Measurements from ENCODE around the gene TEX53. TPM values are rescaled to one million over a fixed set of nuclear protein-coding genes. Genes with fewer than 3 reads are reported as not detected.
A peak's percentile ranks its signal among the peaks of the same experiment; 100 is the strongest.

The TEX53 gene
- polyA plus RNA-seq, 3 donors, result not detected

DNA sequence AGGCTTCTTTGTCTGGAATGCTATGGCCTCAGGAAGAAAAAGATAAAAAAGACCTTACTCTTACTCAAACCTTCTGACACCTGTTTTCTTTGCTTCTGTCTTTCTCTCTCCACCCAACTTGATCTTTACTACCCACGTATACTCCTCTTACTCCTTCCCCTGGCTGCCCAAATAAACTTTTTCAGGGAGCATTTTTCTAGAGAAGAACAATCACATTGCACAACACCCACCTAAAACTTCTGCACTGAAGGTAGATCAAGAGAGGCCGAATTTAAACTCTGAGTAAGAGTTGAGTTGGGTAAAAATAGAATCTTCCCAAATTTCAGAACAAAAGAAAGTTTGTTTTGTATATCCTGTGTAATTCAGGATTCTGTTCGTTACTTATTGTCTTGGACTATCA lies 20.5 kb upstream of the TEX53 start:
- peaks cover 0 to 8% (median under 1%) of the 10 kb centered on the region in 3 donors for H3K27me3 Mint-ChIP-seq (ENCODE audit: low read depth in 3 of 3)
- Histone ChIP-seq H3K4me3 (replicated peaks in 1 of 3; ENCODE audit: low read depth in 2 of 3, low read length in 3 of 3) (no peak overlapping the region), H3K36me3 (replicated peaks in 1 of 2; ENCODE audit: control insufficient read depth in 1 of 2, insufficient read depth in 2 of 2, low read length in 2 of 2) (no peaks in the 10 kb centered on the region), H3K4me1 (ENCODE audit: control insufficient read depth in 1 of 2, insufficient read depth in 2 of 2, low read length in 2 of 2) (peaks cover 0 to 3% of the 10 kb centered on the region in 2 donors), H3K27me3 (ENCODE audit: control insufficient read depth in 2 of 2, insufficient read depth in 2 of 2, low read length in 2 of 2) (no peaks in the 10 kb centered on the region), H3K4me2 (replicated peaks; ENCODE audit: extremely low read depth, low read length, poor library complexity, severe bottlenecking) (no peak overlapping the region), H3K9ac (ENCODE audit: insufficient read depth, low read length, poor library complexity, severe bottlenecking) (no peak overlapping the region), H3K27ac (ENCODE audit: low read depth in 1 of 2, low read length in 2 of 2) (no peak overlapping the region), H3K9me3 (replicated peaks in 1 of 2; ENCODE audit: control insufficient read depth in 1 of 2, insufficient read depth in 1 of 2, low read length in 2 of 2) (no peaks in the 10 kb centered on the region), H3K79me2 (ENCODE audit: insufficient read depth, low read length) (no peaks in the 10 kb centered on the region), H4K20me1 (ENCODE audit: insufficient read depth, low read length) (no peaks in the 10 kb centered on the region), H2AFZ (ENCODE audit: insufficient read depth, low read depth, low read length, poor library complexity, severe bottlenecking) (no peak overlapping the region)
- no CpG with 5 or more reads among the region's 3 CpGs for WGBS (ENCODE audit: insufficient coverage)
- H3K36me3 Mint-ChIP-seq, result no peaks in the 10 kb centered on the region
- no peak for DNase-seq
- intact Hi-C loops (cut with micrococcal nuclease), result loop anchor here (10.0 kb wide), 1 partner anchor 227 kb away; no protein-coding TSS in a partner anchor
- H3K4me3 Mint-ChIP-seq, result no peak overlapping the region
- H3K9me3 Mint-ChIP-seq, result no peaks in the 10 kb centered on the region
- no peak overlapping the region for H3K27ac Mint-ChIP-seq
- TF ChIP-seq, protein P1, sequence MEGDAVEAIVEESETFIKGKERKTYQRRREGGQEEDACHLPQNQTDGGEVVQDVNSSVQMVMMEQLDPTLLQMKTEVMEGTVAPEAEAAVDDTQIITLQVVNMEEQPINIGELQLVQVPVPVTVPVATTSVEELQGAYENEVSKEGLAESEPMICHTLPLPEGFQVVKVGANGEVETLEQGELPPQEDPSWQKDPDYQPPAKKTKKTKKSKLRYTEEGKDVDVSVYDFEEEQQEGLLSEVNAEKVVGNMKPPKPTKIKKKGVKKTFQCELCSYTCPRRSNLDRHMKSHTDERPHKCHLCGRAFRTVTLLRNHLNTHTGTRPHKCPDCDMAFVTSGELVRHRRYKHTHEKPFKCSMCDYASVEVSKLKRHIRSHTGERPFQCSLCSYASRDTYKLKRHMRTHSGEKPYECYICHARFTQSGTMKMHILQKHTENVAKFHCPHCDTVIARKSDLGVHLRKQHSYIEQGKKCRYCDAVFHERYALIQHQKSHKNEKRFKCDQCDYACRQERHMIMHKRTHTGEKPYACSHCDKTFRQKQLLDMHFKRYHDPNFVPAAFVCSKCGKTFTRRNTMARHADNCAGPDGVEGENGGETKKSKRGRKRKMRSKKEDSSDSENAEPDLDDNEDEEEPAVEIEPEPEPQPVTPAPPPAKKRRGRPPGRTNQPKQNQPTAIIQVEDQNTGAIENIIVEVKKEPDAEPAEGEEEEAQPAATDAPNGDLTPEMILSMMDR (IDR thresholded peaks at IDR 0.05), result no peak
- peaks cover 12% of the 10 kb centered on the region for H3K4me1 Mint-ChIP-seq

DNA sequence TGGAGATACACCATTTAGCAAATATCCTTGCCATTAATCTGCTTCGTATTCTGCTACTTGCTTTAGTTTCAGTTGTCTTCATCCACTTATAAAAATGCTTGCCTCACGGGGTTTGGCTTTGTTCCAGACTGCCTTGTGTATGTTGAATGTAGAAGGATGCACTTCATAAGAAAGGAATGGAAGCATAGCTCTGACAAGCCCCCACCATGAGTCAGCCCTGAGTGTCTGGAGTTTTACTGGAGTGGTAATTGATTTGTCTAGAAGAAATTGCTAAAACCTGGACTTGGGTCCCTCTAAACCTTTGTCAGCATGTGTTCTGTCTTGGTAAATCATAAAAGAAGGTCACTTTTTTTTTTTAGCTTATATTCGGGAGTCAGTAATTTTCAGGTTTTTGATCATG lies 19.8 kb upstream of the TEX53 start:
- TF ChIP-seq, protein P1 (IDR thresholded peaks at IDR 0.05), result no peak
- WGBS (ENCODE audit: insufficient coverage), result 40% methylated on average over 1 of the region's 3 CpGs
- Histone ChIP-seq H3K27me3 (ENCODE audit: control insufficient read depth in 2 of 2, insufficient read depth in 2 of 2, low read length in 2 of 2) (no peaks in the 10 kb centered on the region), H2AFZ (ENCODE audit: insufficient read depth, low read depth, low read length, poor library complexity, severe bottlenecking) (no peak overlapping the region), H4K20me1 (ENCODE audit: insufficient read depth, low read length) (no peaks in the 10 kb centered on the region), H3K4me3 (replicated peaks in 1 of 3; ENCODE audit: low read depth in 2 of 3, low read length in 3 of 3) (no peak overlapping the region), H3K9me3 (replicated peaks in 1 of 2; ENCODE audit: control insufficient read depth in 1 of 2, insufficient read depth in 1 of 2, low read length in 2 of 2) (no peaks in the 10 kb centered on the region), H3K9ac (ENCODE audit: insufficient read depth, low read length, poor library complexity, severe bottlenecking) (no peak overlapping the region), H3K4me2 (replicated peaks; ENCODE audit: extremely low read depth, low read length, poor library complexity, severe bottlenecking) (no peak overlapping the region), H3K79me2 (ENCODE audit: insufficient read depth, low read length) (no peaks in the 10 kb centered on the region), H3K4me1 (ENCODE audit: control insufficient read depth in 1 of 2, insufficient read depth in 2 of 2, low read length in 2 of 2) (peaks cover 0 to 3% of the 10 kb centered on the region in 2 donors), H3K36me3 (replicated peaks in 1 of 2; ENCODE audit: control insufficient read depth in 1 of 2, insufficient read depth in 2 of 2, low read length in 2 of 2) (no peaks in the 10 kb centered on the region), H3K27ac (ENCODE audit: low read depth in 1 of 2, low read length in 2 of 2) (no peak overlapping the region)
- intact Hi-C loops (cut with micrococcal nuclease), result loop anchor here (10.0 kb wide), 1 partner anchor 227 kb away; no protein-coding TSS in a partner anchor
- H3K4me1 Mint-ChIP-seq, result peaks cover 12% of the 10 kb centered on the region
- peak overlapping the region in 1 of 7 donors; percentile 16 for H3K27ac Mint-ChIP-seq
- no peaks in the 10 kb centered on the region for H3K36me3 Mint-ChIP-seq
- H3K9me3 Mint-ChIP-seq, result no peaks in the 10 kb centered on the region
- peak; percentile 14 to 73 (median 45) for DNase-seq
- H3K27me3 Mint-ChIP-seq (ENCODE audit: low read depth in 3 of 3), result peaks cover 0 to 8% (median 2%) of the 10 kb centered on the region in 3 donors
- H3K4me3 Mint-ChIP-seq, result no peak overlapping the region

Measured in CD14-positive monocyte (primary cell).